Mammary epithelial cell (primary cell): ENCODE results near the gene NOP9.

ENCODE experiments used
- CTCF ChIP-seq, 2 donors: IDR thresholded peaks in 1 of 2; conservative IDR thresholded peaks in 1 of 2; 2 replicates each; pipeline ENCODE4 v1.5.1; 2011 to 2012; ENCODE audit warnings: inconsistent platforms in 2 of 2, low read length in 2 of 2, mild to moderate bottlenecking in 2 of 2, control low read depth in 1 of 2, low read depth in 1 of 2; ENCODE audit not compliant: insufficient read depth in 1 of 2; ENCODE audit errors: extremely low read depth in 1 of 2
- EZH2 ChIP-seq: IDR thresholded peaks from 2 replicates; pipeline ENCODE4 v1.6.1; 2012; ENCODE audit warnings: low read length, inconsistent platforms, borderline replicate concordance

- peak; percentile 44 to 59 for TF ChIP-seq CTCF (conservative IDR thresholded peaks at IDR 0.05 in 1 of 2, IDR thresholded peaks at IDR 0.05 in 1 of 2; ENCODE audit: extremely low read depth in 1 of 2, insufficient read depth in 1 of 2, low read depth in 1 of 2, low read length in 2 of 2)
- no peak for TF ChIP-seq EZH2
These were observed 26.1 kb upstream of the NOP9 start for GRCh38 chr14:24273422-24273998.
